ENCODE results near the gene EGF.
"Not testable (repeated sequence)": the region's sequence is repeated elsewhere in the genome, so short reads cannot be mapped to it uniquely, and the experiment has no call there.

The EGF gene

GRCh38 chr4:109915385-109916026 lies 2.8 kb downstream of the EGF start:
- no peak for DNase-seq

DNA sequence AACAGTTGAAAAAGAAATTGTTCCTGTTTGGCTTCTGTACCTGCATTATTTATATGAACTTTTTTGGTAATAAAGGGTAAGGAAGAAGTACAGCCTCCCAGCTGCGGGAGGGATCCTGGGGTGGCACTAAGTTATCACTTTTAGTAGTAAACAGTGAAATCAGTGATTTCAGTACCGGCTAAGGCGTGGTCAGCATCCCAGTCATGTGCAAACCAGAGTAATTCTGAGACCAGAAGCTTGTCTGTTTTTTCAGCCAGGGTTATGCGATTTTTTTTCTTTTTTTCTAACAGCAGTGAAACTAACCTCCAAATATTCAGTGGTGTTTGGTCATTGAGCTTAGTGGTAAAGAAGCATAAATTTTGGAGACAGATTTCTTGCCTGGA lies 3.3 kb downstream of the EGF start:
- DNase-seq = no peak

DNA sequence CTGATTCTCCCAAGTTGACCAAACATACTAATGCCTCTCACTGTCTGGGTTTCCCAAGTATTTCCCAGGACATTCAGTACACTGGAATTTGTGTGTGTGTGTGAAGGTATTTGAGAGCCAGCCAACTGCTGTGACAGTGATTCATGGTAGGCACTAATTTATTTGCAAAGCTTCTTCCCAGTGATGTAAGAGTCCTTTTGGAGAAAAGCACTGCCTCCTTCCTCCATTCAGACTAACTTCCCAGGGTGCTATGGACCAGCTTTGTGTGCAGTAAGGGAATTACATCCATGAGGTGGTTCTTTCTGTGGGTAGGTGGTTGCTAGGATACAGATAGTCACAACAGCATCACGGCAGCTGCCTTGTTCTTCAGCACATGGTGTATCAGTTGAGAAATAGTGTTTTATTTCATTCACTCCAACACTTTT lies 8.7 kb downstream of the EGF start:
- no peak for DNase-seq

- DNase-seq = no peak
Measured at GRCh38 chr4:109925396-109925795, 12.7 kb downstream of the EGF start.

DNA sequence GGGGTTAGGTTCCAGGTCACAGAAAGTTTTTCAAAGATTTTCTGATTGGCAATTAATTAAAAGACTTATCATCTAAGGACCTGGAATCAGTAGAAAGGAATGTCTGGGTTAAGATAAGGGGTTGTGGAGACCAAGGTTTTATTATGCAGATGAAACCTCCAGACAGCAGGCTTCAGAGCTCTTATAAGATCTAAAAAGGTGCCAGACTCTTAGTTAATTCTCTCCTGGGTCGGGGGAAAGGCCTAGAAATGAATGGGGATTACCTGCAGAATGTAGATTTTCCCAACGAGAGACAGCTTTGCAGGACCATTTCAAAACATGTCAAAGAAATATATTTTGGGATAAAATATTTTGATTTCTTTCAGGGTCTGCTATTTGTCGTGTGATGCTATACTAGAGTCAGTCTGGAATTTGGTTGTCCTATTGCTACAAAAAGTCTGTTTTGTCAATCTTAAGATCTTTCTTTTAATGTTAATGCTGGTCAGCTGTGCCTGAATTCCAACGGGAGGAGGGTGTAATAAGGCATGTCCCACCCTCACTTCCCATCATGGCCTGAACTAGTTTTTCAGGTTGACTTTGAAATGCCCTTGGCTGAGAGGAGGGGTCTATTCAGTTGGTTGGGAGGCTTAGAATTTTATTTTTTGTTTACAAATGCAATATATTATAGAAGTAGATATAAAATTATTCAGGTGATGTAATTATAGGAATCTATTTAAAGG lies 15.8 kb downstream of the EGF start:
- DNase-seq = no peak

DNA sequence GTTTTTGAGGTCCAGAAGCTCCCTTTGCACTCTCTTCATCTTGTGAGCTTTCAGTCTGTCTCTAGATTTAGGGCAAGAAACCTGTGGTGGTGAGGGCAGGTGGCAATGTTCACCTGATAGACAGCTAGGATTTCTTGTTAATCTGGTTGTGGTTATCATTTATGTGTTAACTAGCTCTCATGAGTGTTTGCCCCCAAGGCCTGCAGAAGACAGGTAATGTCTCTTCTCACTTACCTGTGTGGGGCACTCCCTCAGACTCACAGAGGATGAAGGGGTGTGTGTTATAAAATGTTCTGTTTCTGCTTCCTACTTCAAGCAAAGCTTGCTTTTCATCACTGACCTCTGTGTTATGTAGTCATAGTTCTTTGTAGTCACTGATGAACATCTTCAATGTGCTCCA lies 17.8 kb downstream of the EGF start:
- DNase-seq = no peak

DNA sequence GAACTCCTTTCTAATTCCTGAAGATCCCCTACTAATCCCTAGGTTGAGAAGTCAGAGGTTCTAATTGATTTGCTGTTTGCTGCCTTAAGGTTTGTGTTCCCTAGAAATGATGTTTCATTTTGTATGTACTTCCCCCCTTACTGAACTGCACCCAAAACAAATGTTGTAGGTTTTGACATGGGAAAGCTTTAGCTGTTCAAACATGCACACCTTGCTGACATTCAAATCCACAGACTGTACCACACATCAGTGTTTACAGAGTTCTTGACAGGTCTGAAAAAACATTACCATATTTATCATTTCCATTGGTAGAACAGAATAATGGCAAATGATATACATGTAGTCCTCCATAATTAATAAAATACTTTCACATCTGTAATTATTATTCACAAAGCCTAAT lies 18.2 kb downstream of the EGF start:
- no peak for DNase-seq

- DNase-seq = no peak
Measured at GRCh38 chr4:109931318-109931717, 18.6 kb downstream of the EGF start.

GRCh38 chr4:109937352-109937751 lies 24.7 kb downstream of the EGF start:
- not testable (repeated sequence) for DNase-seq

DNA sequence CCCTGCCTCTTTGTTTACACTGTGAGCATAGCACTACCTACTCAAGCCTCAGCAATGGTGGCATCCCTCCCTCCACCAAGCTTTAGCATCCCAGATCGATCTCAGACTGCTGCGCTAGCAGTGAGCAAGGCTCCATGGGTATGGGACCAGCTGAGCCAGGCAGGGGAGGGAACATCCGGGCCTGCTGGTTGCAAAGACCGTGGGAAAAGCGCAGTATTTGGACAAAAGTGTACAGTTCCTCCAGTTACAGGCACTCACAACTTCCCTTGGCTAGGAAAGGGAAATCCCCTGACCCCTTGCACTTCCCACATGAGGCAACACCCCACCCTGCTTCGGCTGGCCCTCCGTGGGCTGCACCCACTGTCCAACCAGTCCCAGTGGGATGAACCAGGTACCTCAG lies 26.5 kb downstream of the EGF start:
- DNase-seq = no peak

GRCh38 chr4:109942292-109942926 lies 29.7 kb downstream of the EGF start:
- DNase-seq = no peak

- no peak for DNase-seq
Measured at GRCh38 chr4:109943745-109944144, 31.1 kb downstream of the EGF start.

DNA sequence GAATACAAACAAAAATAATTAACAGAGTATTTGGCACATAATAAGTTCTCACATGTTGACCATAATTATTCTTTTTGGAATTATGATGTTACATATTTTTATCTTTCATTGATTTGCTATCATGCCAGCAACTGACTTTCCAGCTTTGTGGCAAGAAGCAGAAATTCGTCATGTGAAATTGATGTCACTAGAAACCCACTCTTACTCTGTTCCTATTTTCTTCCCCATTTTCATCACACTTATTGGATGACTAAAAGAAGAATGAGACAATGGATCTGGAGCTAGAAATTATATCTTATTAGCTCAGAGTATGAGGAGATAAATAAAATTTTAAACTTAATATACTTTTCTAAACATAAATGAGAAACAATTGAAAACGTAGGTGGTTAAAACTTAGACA lies 31.9 kb downstream of the EGF start:
- no peak for DNase-seq

GRCh38 chr4:109945056-109945455 lies 32.4 kb downstream of the EGF start:
- no peak for DNase-seq

GRCh38 chr4:109946120-109946519 lies 33.4 kb downstream of the EGF start:
- no peak for DNase-seq

DNA sequence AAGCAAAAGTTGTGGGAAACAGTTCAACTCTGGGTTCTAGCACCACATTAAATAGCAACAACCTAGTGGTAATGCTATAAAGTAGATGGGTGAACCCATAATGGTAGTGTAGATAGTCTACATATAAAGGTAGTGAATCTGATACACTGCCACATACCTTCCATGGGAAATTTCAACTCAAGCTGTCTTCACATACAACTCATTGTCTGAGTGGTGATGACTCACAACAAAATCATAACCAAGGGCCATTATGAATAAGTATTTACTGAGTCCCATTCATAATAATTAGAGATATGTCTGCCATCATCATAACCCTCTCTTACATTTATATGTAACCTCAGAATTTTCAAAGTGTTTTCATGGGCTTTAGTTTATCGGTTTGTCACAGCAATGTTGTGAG lies 34.8 kb downstream of the EGF start:
- DNase-seq = no peak

- DNase-seq = no peak
Measured at GRCh38 chr4:109947918-109948317, 35.2 kb downstream of the EGF start.

DNA sequence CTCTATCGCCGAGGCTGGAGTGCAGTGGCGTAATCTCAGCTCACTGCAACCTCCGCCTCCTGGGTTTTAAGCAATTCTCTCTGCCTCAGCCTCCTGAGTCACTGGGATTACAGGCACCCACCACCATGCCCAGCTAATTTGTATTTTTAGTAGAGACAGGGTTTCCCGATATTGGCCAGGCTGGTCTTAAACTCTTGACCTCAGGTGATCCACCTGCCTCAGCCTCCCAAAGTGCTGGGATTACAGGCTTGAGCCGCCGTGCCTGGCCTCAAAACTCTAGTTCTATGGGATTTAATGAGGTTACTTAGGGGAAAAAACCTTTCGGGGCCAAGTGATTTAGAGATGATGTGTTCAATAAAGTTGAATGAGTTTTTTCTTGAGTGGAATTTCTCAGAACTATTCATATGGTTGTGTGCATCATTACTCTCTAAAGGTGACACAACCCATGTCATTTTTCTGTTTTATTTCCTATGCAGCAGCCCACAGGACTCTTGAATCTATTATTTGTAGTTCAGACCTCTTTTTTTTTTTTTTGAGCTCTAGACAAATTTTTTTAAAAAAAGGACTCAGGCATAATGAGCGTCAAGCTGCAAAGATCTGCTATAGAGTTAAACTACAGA lies 36.5 kb downstream of the EGF start:
- DNase-seq = not testable (repeated sequence)

- DNase-seq = no peak
Measured at GRCh38 chr4:109952612-109953011, 39.9 kb downstream of the EGF start.

GRCh38 chr4:109953556-109953955 lies 40.9 kb downstream of the EGF start:
- DNase-seq = no peak

DNA sequence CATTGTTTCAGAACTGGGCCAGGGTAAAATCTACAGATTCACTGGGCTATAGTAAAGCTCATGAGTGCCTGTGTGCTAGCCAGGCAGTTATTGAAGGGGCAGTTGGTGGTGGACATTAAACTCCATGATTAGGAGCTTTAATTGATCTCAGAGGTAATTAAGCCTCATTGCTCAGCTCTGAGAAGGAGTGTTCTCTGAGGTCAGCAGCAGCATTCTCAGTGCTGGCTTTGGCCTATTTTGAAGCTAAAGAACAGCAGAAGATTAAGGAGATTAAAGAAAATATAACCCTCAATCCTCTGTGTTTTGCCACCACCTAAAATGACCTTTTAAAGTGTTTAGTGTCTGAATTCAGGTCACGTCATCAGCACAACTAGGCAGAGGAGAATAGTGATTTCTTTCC lies 42.5 kb downstream of the EGF start:
- DNase-seq = no peak

- no peak for DNase-seq
Measured at GRCh38 chr4:109957227-109957626, 44.5 kb downstream of the EGF start.

GRCh38 chr4:109959195-109959594 lies 46.5 kb downstream of the EGF start:
- DNase-seq = no peak

DNA sequence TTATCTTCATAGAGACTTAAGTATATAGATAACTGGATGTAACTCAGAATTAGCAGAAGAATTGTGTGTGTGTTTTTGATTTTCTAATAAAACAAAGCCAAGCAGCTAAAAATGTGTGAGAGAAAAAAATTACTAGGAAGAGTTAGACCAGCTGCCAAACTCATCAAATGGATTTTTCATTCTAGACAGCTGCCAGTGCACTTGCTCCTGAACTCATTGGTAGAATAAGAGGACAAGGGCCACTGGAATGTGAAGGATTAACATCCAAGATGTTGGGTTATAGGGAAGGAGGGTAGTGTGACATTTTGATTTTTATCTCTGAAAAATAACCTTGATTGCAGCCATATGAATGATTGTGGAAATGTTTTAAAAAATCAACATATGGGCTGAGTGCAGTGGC lies 49.7 kb downstream of the EGF start:
- no peak for DNase-seq

All from NCI-H774 (cell line).